Fibroblast of gingiva (primary cell): ENCODE results near the gene MPP4.

ENCODE experiments used
- DNase-seq: peaks from one replicate; pipeline ENCODE4 v3.0.0-alpha.2; 2011; ENCODE audit warnings: low read depth

Gene MPP4

GRCh38 chr2:201628545-201628944 lies 69.9 kb downstream of the MPP4 start:
- DNase-seq = no peak

GRCh38 chr2:201622306-201622970 lies 76.0 kb downstream of the MPP4 start:
- no peak for DNase-seq

- no peak for DNase-seq
Observed at GRCh38 chr2:201621293-201621999, 77.0 kb downstream of the MPP4 start.

GRCh38 chr2:201618744-201619662 lies 79.4 kb downstream of the MPP4 start:
- peak; percentile 72 for DNase-seq

- DNase-seq = no peak
Observed at GRCh38 chr2:201608021-201608420, 90.4 kb downstream of the MPP4 start.

- no peak for DNase-seq
Observed at GRCh38 chr2:201607568-201607967, 90.9 kb downstream of the MPP4 start.

- no peak for DNase-seq
Observed at GRCh38 chr2:201600906-201601305, 97.5 kb downstream of the MPP4 start.

GRCh38 chr2:201597397-201597796 lies 101.0 kb downstream of the MPP4 start:
- DNase-seq = no peak
